Neural cell (in vitro differentiated cells): ENCODE data around the gene JCHAIN. TPM values are rescaled to one million over a fixed set of nuclear protein-coding genes. Genes with fewer than 3 reads are reported as not detected.

Experiments
- H2AFZ ChIP-seq: fragments of 200-600, 300-800 bp; sonication (generic), shearing (Covaris generic); 2 replicates; pipeline ENCODE4 v1.6.0; 2014; ENCODE audit warnings: low read depth, mild to moderate bottlenecking, antibody characterized with exemption, low read length, moderate library complexity
- H3F3A ChIP-seq: fragments of 200-600 bp; shearing (Covaris generic); 2 replicates; pipeline ENCODE4 v1.6.1; 2016; ENCODE audit warnings: mild to moderate bottlenecking, moderate library complexity, mixed read lengths, antibody characterized with exemption, low read length; ENCODE audit not compliant: insufficient read depth, poor library complexity, severe bottlenecking
- H3K27ac ChIP-seq: fragments of 200-600, 300-800 bp; sonication (generic), shearing (Covaris generic); 2 replicates; pipeline ENCODE4 v1.5.1; 2014; ENCODE audit warnings: mild to moderate bottlenecking, low read length, moderate library complexity
- H3K27me3 ChIP-seq: fragments of 300-800, 200-600 bp; sonication (generic), shearing (Covaris generic); 2 replicates; pipeline ENCODE4 v1.6.0; 2014; ENCODE audit warnings: mild to moderate bottlenecking, low read depth, low read length, moderate library complexity; ENCODE audit not compliant: insufficient read depth
- H3K36me3 ChIP-seq: fragments of 300-800, 200-600 bp; sonication (generic), shearing (Covaris generic); 2 replicates; pipeline ENCODE4 v1.5.1; 2014; ENCODE audit warnings: mild to moderate bottlenecking, antibody characterized with exemption, low read length, moderate library complexity; ENCODE audit not compliant: insufficient read depth
- H3K4me2 ChIP-seq: fragments of 300-800, 200-600 bp; sonication (generic), shearing (Covaris generic); 2 replicates; pipeline ENCODE4 v1.6.0; 2014; ENCODE audit warnings: mild to moderate bottlenecking, low read length
- H3K4me3 ChIP-seq: fragments of 300-800, 200-600 bp; sonication (generic), shearing (Covaris generic); 2 replicates; pipeline ENCODE4 v1.5.1; 2014; ENCODE audit warnings: mild to moderate bottlenecking, low read length, moderate library complexity
- H3K79me2 ChIP-seq: fragments of 200-600 bp; shearing (Covaris generic); replicated peaks from 2 replicates; pipeline ENCODE4 v1.6.0; 2014; ENCODE audit warnings: mild to moderate bottlenecking, low read length, moderate library complexity; ENCODE audit not compliant: insufficient read depth
- H3K9ac ChIP-seq: fragments of 300-800, 200-600 bp; sonication (generic), shearing (Covaris generic); 2 replicates; pipeline ENCODE4 v1.6.1; 2016; ENCODE audit warnings: mild to moderate bottlenecking, low read length, mixed read lengths
- H3K9me2 ChIP-seq: fragments of 200-600 bp; shearing (Covaris generic); 2 replicates; pipeline ENCODE4 v1.6.1; 2016; ENCODE audit warnings: mild to moderate bottlenecking, low read length, mixed read lengths; ENCODE audit not compliant: insufficient read depth
- H3K9me3 ChIP-seq: fragments of 200-600, 300-800 bp; sonication (generic), shearing (Covaris generic); 2 replicates; pipeline ENCODE4 v1.6.1; 2016; ENCODE audit warnings: mild to moderate bottlenecking, mixed run types, low read length, moderate library complexity, mixed read lengths
- H4K20me1 ChIP-seq: fragments of 200-600 bp; shearing (Covaris generic); 2 replicates; pipeline ENCODE4 v1.6.1; 2016; ENCODE audit warnings: mild to moderate bottlenecking, mixed run types; ENCODE audit not compliant: insufficient read depth
- CTCF ChIP-seq: fragments of 450-650 bp; IDR thresholded peaks from 2 replicates; pipeline ENCODE4 v1.5.1; 2014; ENCODE audit warnings: antibody characterized with exemption, mild to moderate bottlenecking, moderate library complexity; ENCODE audit not compliant: poor library complexity, severe bottlenecking
- EP300 ChIP-seq: fragments of 450-650 bp; conservative IDR thresholded peaks from 2 replicates; pipeline ENCODE4 v1.6.1; 2014; ENCODE audit warnings: antibody characterized with exemption, mild to moderate bottlenecking, moderate library complexity; ENCODE audit not compliant: poor library complexity, severe bottlenecking
- EZH2 ChIP-seq: fragments of 200-600, 300-800 bp; shearing (Covaris generic), sonication (generic); IDR thresholded peaks from 2 replicates; pipeline ENCODE4 v1.6.1; 2014; ENCODE audit warnings: antibody characterized with exemption, low read length, borderline replicate concordance, mild to moderate bottlenecking; ENCODE audit not compliant: insufficient read depth, poor library complexity, severe bottlenecking
- MXI1 ChIP-seq: fragments of 450-650 bp; conservative IDR thresholded peaks from 2 replicates; pipeline ENCODE4 v1.6.1; 2014; ENCODE audit warnings: antibody characterized with exemption, mild to moderate bottlenecking; ENCODE audit not compliant: poor library complexity, severe bottlenecking
- POLR2AphosphoS5 ChIP-seq: IDR thresholded peaks from 2 replicates; pipeline ENCODE4 v1.6.1; 2012
- RAD21 ChIP-seq: fragments of 450-650 bp; conservative IDR thresholded peaks from 2 replicates; pipeline ENCODE4 v1.6.1; 2014; ENCODE audit warnings: antibody characterized with exemption, mild to moderate bottlenecking, moderate library complexity
- REST ChIP-seq: IDR thresholded peaks from 2 replicates; pipeline ENCODE4 v1.6.1; 2012; ENCODE audit warnings: borderline replicate concordance
- SMC3 ChIP-seq: fragments of 450-650 bp; conservative IDR thresholded peaks from 2 replicates; pipeline ENCODE4 v1.6.1; 2014; ENCODE audit warnings: antibody characterized with exemption, mild to moderate bottlenecking, moderate library complexity; ENCODE audit not compliant: poor library complexity
- TAF1 ChIP-seq: IDR thresholded peaks from 2 replicates; pipeline ENCODE4 v1.6.1; 2012; ENCODE audit warnings: low read depth
- polyA plus RNA-seq: library from polyadenylated mRNA; depleted of rRNA; stranded (reverse); fragments of >200 nt; gene quantifications from 2 replicates; pipeline ENCODE4 v1.2.3, GENCODE V29; 2014
- small RNA-seq, 3 experiments: library from RNA; depleted of rRNA; stranded (forward); fragments of <200 nt; gene quantifications; one replicate each; pipeline ENCODE3, GENCODE V24; 2012

JCHAIN gene
- polyA plus RNA-seq, 1 donor from 2014 or later: not detected

GRCh38 chr4:70607334-70607853 is 58.9 kb downstream of the JCHAIN start:
- Histone ChIP-seq H3F3A (no peaks in the 10 kb centered on the region), H3K27ac (no peak overlapping the region), H3K4me2 (no peak overlapping the region), H2AFZ (no peak overlapping the region), H3K79me2 (no peaks in the 10 kb centered on the region), H3K4me3 (no peak overlapping the region), H3K27me3 (no peaks in the 10 kb centered on the region), H3K36me3 (no peaks in the 10 kb centered on the region), H4K20me1 (no peaks in the 10 kb centered on the region), H3K9ac (no peak overlapping the region), H3K9me3 (no peaks in the 10 kb centered on the region), H3K9me2 (no peaks in the 10 kb centered on the region)
- TF ChIP-seq MXI1: no peak
- TF ChIP-seq CTCF: no peak
- TF ChIP-seq EP300: no peak
- no peak for TF ChIP-seq SMC3
- no peak for TF ChIP-seq RAD21
- no peak for TF ChIP-seq TAF1
- TF ChIP-seq REST: no peak
- TF ChIP-seq EZH2: no peak
- no peak for TF ChIP-seq POLR2AphosphoS5

GRCh38 chr4:70606459-70606858 is 59.8 kb downstream of the JCHAIN start:
- Histone ChIP-seq H3K4me2 (no peak overlapping the region), H3K27me3 (no peaks in the 10 kb centered on the region), H3K9me3 (no peaks in the 10 kb centered on the region), H3K9me2 (no peaks in the 10 kb centered on the region), H3K9ac (no peak overlapping the region), H2AFZ (no peak overlapping the region), H4K20me1 (no peaks in the 10 kb centered on the region), H3K36me3 (no peaks in the 10 kb centered on the region), H3K79me2 (no peaks in the 10 kb centered on the region), H3K27ac (no peak overlapping the region), H3F3A (no peaks in the 10 kb centered on the region), H3K4me3 (no peak overlapping the region)
- TF ChIP-seq TAF1: no peak
- no peak for TF ChIP-seq POLR2AphosphoS5

Small RNA genes within 50 kb of the gene (small RNA-seq; reads per million reads assigned to genes)
- 0 to 0.03 (median 0) reads per million in 3 experiments for gene RNU6-520P
- 0.86 to 50.8 (median 0.94) reads per million in 3 experiments for gene RNU6-784P

Other genes with a start within 250 kb of the JCHAIN start
- not detected in 2 replicates for gene MUC7, start 194.3 kb downstream of the JCHAIN start, polyA plus RNA-seq
- gene AMTN, start 147.9 kb downstream of the JCHAIN start, polyA plus RNA-seq: not detected in 2 replicates
- gene AMBN, start 74.3 kb downstream of the JCHAIN start, polyA plus RNA-seq: 1.2 and 1.5 TPM in 2 replicates
- gene ENAM, start 37.8 kb downstream of the JCHAIN start, polyA plus RNA-seq: 0.18 TPM in 1 of 2 replicates, not detected in the other
- gene UTP3, start 22.0 kb upstream of the JCHAIN start, polyA plus RNA-seq: 11.3 and 13.1 TPM in 2 replicates
- gene RUFY3, start 55.5 kb upstream of the JCHAIN start, polyA plus RNA-seq: 360 and 414 TPM in 2 replicates
- 83.3 and 85.5 TPM in 2 replicates for gene GRSF1, start 173.4 kb upstream of the JCHAIN start, polyA plus RNA-seq
- gene MOB1B, start 235.9 kb upstream of the JCHAIN start, polyA plus RNA-seq: 24.1 and 32.9 TPM in 2 replicates